GM04503 (cell line): ENCODE measurements around the gene PGGHG.
"Not testable (repeated sequence)": the region's sequence is repeated elsewhere in the genome, so short reads cannot be mapped to it uniquely, and the experiment has no call there.

ENCODE experiments used
- DNase-seq: peaks from one replicate; pipeline ENCODE4 v3.0.0-alpha.2; 2012; ENCODE audit warnings: low read depth

PGGHG gene

GRCh38 chr11:330307-330693, 41.4 kb downstream of the PGGHG start:
- no peak for DNase-seq

GRCh38 chr11:330694-331357, 41.9 kb downstream of the PGGHG start:
- no peak for DNase-seq

GRCh38 chr11:331358-332060, 42.6 kb downstream of the PGGHG start:
- no peak for DNase-seq

GRCh38 chr11:332651-333480, 43.9 kb downstream of the PGGHG start:
- DNase-seq, result no peak

GRCh38 chr11:333616-334263, 44.8 kb downstream of the PGGHG start:
- not testable (repeated sequence) for DNase-seq

DNA sequence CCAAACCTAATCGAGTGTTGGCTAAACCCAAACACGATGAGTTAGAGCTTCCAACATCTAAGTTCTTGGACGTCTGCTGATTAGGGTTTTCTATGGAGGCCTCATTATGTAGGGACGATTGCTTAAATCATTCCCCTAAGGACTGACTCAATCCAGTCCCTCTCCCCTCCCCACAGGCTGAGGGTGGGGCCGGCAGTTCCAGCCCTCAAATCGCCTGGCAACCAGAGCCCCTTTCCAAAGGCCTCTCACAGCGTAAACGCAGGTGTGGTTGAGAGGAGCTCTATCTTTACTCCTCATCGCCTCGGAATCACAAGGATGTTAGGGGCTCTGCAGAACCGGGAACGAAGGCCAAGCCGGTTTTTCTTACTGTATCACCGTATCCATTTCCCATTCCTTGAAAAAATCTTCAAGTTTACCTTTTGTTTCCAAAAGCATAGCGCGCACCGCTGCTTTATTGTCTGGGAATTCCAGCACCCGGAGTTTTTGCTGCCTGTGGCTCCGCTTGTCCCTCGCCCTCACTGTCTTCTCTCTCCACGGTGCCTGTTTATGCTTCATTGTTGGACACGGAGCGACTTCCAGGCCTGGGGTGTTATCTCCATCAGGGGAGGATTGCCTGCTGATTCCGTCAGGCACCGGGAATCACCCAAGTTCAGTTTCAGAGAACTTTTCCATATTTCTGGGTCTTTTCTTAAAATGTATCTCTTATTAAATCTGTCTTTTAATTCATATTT, 45.5 kb downstream of the PGGHG start:
- no peak for DNase-seq

DNA sequence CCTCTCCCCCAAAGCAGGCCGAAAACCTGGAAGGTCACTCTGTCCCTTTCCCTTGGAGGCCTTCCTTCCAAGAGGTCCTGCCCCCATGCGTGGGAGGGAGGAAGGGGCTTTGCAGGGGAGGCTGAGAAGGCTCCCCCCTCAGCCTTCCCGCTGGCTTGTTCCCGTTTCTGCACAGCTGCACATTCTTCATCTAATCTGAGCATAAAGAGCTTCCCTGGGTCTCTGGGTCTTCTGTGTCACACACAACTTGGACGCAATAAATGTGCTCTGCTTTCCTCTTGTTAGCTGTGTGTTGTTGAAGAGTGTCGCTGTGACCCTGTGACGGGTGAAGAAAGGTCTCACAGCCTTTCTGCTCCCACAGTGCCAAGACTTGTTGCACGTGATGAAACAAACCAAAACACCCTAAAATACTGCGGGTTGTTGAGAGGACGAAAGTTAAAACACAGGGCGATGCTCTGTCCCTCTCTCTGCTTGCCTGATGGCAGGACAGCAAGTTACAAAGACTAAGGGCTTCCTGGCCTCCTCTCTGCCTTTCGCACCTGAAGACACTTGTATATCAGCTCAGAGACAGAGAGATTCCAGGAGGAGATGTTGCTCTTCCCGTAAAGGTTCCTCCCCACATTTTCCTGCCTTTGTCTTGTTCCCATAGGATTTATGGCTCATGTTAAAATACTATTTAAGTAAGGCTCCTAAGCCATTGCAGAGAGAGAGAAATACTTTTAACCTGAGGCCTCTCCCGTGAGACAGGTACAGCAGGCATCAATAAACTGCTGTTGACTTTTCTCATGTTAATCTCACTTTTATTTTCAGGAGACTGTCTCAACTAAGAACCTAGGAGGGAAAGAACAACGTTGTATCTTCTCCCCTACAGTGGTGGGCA, 47.1 kb downstream of the PGGHG start:
- no peak for DNase-seq

DNA sequence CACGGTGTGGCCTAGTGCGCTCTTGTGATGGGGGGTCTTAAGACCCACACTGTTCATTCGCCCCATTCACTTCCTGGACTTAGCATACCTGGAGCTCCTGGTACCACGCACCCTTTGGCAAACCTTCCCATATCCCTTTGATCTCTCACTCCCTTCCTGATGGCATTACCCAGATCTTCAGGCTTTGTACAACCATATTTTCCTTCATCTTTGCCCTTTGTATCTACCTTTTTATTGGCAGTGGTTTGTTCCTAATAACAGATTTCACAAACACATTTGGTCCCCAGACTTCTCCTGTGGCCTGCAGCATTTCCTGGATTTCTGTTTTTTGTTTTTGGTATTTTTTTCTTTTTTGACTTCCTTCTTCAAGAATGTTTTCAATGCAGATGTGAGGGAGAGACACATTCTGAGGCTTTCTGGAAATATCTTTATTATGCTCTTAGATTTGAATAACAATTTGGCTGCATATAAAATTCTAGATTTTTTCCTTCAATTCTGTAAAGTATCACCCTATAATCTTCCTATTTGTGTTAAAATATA, 47.8 kb downstream of the PGGHG start:
- DNase-seq, result no peak

DNA sequence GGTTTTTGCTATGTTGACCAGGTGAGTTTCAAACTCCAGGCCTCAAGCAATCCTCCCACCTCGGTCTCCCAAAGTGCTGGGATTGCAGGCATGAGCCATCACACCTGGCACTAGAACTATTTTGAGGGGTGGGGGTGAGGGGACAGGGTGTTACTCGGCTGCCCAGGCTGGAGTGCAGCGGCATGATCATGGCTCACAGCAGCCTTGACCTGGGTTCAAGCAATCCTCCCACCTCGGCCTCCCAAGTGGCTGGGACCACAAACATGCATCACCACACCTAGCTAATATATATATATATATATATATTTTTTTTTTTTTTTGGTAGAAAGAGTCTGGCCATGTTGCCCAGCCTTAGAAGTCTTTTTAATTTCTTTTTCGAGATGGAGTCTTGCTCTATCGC, 48.8 kb downstream of the PGGHG start:
- DNase-seq, result no peak

GRCh38 chr11:339963-340362, 51.0 kb downstream of the PGGHG start:
- no peak for DNase-seq

DNA sequence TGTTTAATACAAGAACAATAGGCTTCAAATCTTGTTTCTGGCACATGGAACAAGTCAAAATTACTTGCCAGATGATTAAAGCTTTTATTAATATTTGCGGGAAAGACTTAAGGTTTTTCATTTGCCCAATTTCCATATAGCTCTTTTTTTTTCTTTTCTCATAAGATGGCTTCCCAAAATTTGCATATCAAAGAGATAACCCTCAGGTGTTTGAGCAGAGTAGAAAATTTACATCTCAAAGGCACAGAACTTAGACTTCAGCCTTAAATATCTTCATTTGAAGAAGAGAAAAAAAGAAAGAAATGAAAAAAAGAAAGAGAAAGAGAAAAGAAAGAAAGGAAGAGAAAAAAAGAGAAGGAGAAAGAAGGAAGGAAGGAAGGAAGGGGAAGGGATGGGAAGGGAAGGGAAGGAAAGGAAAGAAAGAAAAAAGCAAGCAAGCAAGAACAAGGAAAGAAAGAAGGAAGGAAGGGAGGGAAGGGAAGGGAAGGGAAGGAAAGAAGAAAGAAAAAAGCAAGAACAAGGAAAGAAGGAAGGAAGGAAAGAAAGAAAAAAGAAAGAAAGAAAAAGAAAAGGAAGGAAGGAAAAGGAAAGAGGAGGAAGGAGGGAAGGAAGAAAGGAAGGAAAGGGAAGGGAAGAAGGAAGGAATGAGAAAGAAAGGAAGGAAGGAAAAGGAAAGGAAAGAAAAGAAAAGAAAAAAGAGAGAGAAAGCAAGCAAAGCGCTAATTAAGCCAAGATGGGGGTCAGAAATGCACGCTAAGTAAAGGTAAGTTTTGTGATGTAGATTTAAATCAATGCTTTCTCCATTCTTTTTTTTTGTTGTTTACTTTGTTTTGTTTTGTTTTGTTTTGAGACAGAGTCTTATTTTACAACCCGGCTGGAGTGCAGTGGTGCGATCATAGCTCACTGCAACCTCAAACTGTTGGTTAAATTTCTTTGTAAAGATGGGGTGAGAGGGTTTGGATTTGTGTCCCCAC, 51.9 kb downstream of the PGGHG start:
- DNase-seq, result no peak

GRCh38 chr11:342328-342727, 53.4 kb downstream of the PGGHG start:
- DNase-seq, result no peak

- no peak for DNase-seq
Measured at GRCh38 chr11:344836-345578, 56.1 kb downstream of the PGGHG start.
